ENCODE data around the gene SLC25A45. TPM values are rescaled to one million over a fixed set of nuclear protein-coding genes. Genes with fewer than 3 reads are reported as not detected.

The SLC25A45 gene
- total RNA-seq, 3 donors from 2014 or later (not counting 1 experiment from before 2014, with no cell fraction given), result 50.9 to 61.1 (median 61.0) TPM

GRCh38 chr11:65325435-65325834, 57.0 kb downstream of the SLC25A45 start:
- no peak for DNase-seq
- TF ChIP-seq, protein P1, sequence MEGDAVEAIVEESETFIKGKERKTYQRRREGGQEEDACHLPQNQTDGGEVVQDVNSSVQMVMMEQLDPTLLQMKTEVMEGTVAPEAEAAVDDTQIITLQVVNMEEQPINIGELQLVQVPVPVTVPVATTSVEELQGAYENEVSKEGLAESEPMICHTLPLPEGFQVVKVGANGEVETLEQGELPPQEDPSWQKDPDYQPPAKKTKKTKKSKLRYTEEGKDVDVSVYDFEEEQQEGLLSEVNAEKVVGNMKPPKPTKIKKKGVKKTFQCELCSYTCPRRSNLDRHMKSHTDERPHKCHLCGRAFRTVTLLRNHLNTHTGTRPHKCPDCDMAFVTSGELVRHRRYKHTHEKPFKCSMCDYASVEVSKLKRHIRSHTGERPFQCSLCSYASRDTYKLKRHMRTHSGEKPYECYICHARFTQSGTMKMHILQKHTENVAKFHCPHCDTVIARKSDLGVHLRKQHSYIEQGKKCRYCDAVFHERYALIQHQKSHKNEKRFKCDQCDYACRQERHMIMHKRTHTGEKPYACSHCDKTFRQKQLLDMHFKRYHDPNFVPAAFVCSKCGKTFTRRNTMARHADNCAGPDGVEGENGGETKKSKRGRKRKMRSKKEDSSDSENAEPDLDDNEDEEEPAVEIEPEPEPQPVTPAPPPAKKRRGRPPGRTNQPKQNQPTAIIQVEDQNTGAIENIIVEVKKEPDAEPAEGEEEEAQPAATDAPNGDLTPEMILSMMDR (IDR thresholded peaks at IDR 0.05), result no peak
- Mint-ChIP-seq H3K4me1 (peaks cover 5% of the 10 kb centered on the region in 2 donors), H3K9me3 (no peaks in the 10 kb centered on the region), H3K36me3 (no peaks in the 10 kb centered on the region), H3K4me3 (no peak overlapping the region), H3K27me3 (ENCODE audit: low read depth in 2 of 2) (no peaks in the 10 kb centered on the region), H3K27ac (no peak overlapping the region)
- H3K27me3 ChIP-seq (ENCODE audit: control insufficient read depth, insufficient read depth, low read length), result no peaks in the 10 kb centered on the region
- intact Hi-C loops (cut with micrococcal nuclease), result no loop called here
- no peaks in the 10 kb centered on the region for H3K9me3 ChIP-seq (ENCODE audit: control insufficient read depth, insufficient read depth, low read length)
- H3K4me1 ChIP-seq (ENCODE audit: control insufficient read depth, insufficient read depth, low read length), result no peaks in the 10 kb centered on the region
- no peaks in the 10 kb centered on the region for H3K36me3 ChIP-seq (ENCODE audit: control insufficient read depth, insufficient read depth, low read length)
- no peak for ATAC-seq
- no peak overlapping the region for H3K27ac ChIP-seq (ENCODE audit: low read length)
- WGBS (ENCODE audit: insufficient coverage), result 90% methylated on average over 4 of the region's 4 CpGs
- H3K4me3 ChIP-seq (ENCODE audit: low read length), result no peak overlapping the region

Other genes with a start within 250 kb of the SLC25A45 start
- gene SYVN1, start 248.1 kb downstream of the SLC25A45 start, total RNA-seq, result 100 to 1,000 TPM in 1 of 3 donors, 10 to 100 TPM in 2; 72.9 to 109 (median 90.2) TPM
- not detected for gene SPDYC, start 212.4 kb downstream of the SLC25A45 start, total RNA-seq
- gene CAPN1, start 200.7 kb downstream of the SLC25A45 start, total RNA-seq, result 100 to 1,000 TPM; 211 to 256 (median 229) TPM
- gene POLA2, start 120.7 kb downstream of the SLC25A45 start, total RNA-seq, result 10 to 100 TPM; 21.2 to 24.2 (median 22.7) TPM
- gene CDC42EP2, start 67.8 kb downstream of the SLC25A45 start, total RNA-seq, result 1 to 10 TPM; 1.4 to 1.5 (median 1.5) TPM
- gene DPF2, start 48.8 kb downstream of the SLC25A45 start, total RNA-seq, result 100 to 1,000 TPM in 1 of 3 donors, 10 to 100 TPM in 2; 69.6 to 102 (median 89.1) TPM
- 1 to 10 TPM in 2 of 3 donors, under 1 TPM in 1; 0.70 to 2.2 (median 1.2) TPM for gene TIGD3, start 27.9 kb downstream of the SLC25A45 start, total RNA-seq
- gene FRMD8, start 4.0 kb upstream of the SLC25A45 start, total RNA-seq, result 10 to 100 TPM; 45.6 to 58.4 (median 57.7) TPM
- gene NEAT1, start 40.2 kb upstream of the SLC25A45 start, total RNA-seq, result 1,000 to 10,000 TPM; 1,031 to 1,768 (median 1,493) TPM
- gene MALAT1, start 116.4 kb upstream of the SLC25A45 start, total RNA-seq, result over 10,000 TPM; 32,911 to 36,726 (median 33,502) TPM
- gene SCYL1, start 142.4 kb upstream of the SLC25A45 start, total RNA-seq, result 10 to 100 TPM; 61.7 to 79.9 (median 71.3) TPM
- 100 to 1,000 TPM; 121 to 155 (median 140) TPM for gene LTBP3, start 175.7 kb upstream of the SLC25A45 start, total RNA-seq
- gene ZNRD2, start 187.8 kb upstream of the SLC25A45 start, total RNA-seq, result 10 to 100 TPM; 40.9 to 64.1 (median 60.0) TPM
- 10 to 100 TPM; 41.4 to 52.4 (median 44.6) TPM for gene FAM89B, start 189.9 kb upstream of the SLC25A45 start, total RNA-seq
- gene EHBP1L1, start 193.4 kb upstream of the SLC25A45 start, total RNA-seq, result 100 to 1,000 TPM; 129 to 137 (median 135) TPM
- gene KCNK7, start 213.2 kb upstream of the SLC25A45 start, total RNA-seq, result 10 to 100 TPM in 1 of 3 donors, 1 to 10 TPM in 2; 6.3 to 11.2 (median 7.1) TPM
- 10 to 100 TPM; 85.3 to 94.5 (median 94.0) TPM for gene MAP3K11, start 231.6 kb upstream of the SLC25A45 start, total RNA-seq
- 100 to 1,000 TPM; 101 to 105 (median 102) TPM for gene PCNX3, start 233.1 kb upstream of the SLC25A45 start, total RNA-seq